ENCODE data around the gene SCUBE3. TPM values are rescaled to one million over a fixed set of nuclear protein-coding genes. Genes with fewer than 3 reads are reported as not detected.

SCUBE3 gene
- total and polyA plus RNA-seq, 2 of the 8 experiments (the other 6 are each of a cell fraction or from before 2014, with no cell fraction given): 0.80 to 1.0 TPM

DNA sequence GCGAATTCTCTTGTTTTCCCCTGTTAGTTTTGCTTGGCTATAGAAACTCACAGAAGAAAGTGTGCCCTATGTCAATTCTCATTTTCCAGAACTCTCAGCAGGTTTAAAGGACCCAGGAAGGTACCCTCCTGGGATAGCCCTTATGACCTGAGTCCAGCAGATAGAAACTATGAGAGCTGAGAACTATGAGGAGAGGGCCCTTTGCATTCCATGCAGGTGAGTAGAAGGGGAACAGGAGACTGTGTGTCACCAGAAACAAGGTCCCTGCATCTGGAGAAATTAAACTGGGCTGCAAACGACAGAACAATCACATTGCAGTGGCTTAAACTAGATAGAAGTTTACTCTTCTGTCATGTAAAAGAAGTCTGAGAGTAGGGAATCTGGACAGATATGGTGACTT, 35.7 kb upstream of the SCUBE3 start:
- H3K9ac ChIP-seq (replicated peaks in 1 of 4; ENCODE audit: extremely low read depth in 1 of 4, low read depth in 3 of 4, low read length in 3 of 4): no peak overlapping the region
- H3K9me3 ChIP-seq (ENCODE audit: insufficient read depth in 2 of 2, low read depth in 1 of 2, low read length in 1 of 2): no peaks in the 10 kb centered on the region
- peaks cover 0 to 13% (median 4%) of the 10 kb centered on the region in 4 experiments; a peak in 4 of 7 replicates for H3K27me3 ChIP-seq (replicated peaks in 1 of 4; ENCODE audit: control insufficient read depth in 3 of 4, extremely low read depth in 1 of 4, insufficient read depth in 3 of 4, low read length in 3 of 4)
- no peak overlapping the region for H3K18ac ChIP-seq (ENCODE audit: extremely low read depth, low read length)
- no peak overlapping the region for H4K8ac ChIP-seq (ENCODE audit: extremely low read depth, insufficient read depth, low read length)
- ChIA-PET CTCF (ENCODE audit: partially characterized antibody) (interaction anchor here (1.5 to 4.8 kb wide), 5 partner anchors 21 to 63 kb away, joined by 5 to 35 read pairs (median 13); no protein-coding TSS in a partner anchor), POLR2A (ENCODE audit: partially characterized antibody) (no interaction called here)
- H3K23ac ChIP-seq (ENCODE audit: insufficient read length): no peak overlapping the region
- H2BK5ac ChIP-seq (ENCODE audit: low read depth, low read length): no peak overlapping the region
- WGBS, 2 experiments (ENCODE audit: extremely low coverage in 1 of 2, insufficient coverage in 1 of 2, insufficient read length in 1 of 2, insufficient replicate concordance in 2 of 2, low coverage in 1 of 2, low lambda C conversion rate in 2 of 2, missing lambda C conversion rate in 1 of 2): 93% methylated on average over 2 of the region's 2 CpGs; no CpG with 5 or more reads in 1 of the 2 experiments
- no peak overlapping the region for H3K14ac ChIP-seq (ENCODE audit: insufficient read length)
- H2AK5ac ChIP-seq (ENCODE audit: low read depth, low read length): no peak overlapping the region
- H3K79me1 ChIP-seq (ENCODE audit: low read depth, low read length): no peaks in the 10 kb centered on the region
- H4K20me1 ChIP-seq (replicated peaks in 1 of 2; ENCODE audit: control insufficient read depth in 1 of 2, insufficient read depth in 2 of 2, low read length in 2 of 2): no peaks in the 10 kb centered on the region
- FAIRE-seq (no peak), DNase-seq (ENCODE audit: low read depth in 1 of 2, low spot score in 2 of 2) (no peak)
- no peaks in the 10 kb centered on the region; the same call in 1 of the 2 replicates for H3K23me2 ChIP-seq (ENCODE audit: low read depth, low read length)
- H2AFZ ChIP-seq (ENCODE audit: low read length): no peak overlapping the region
- H3K36me3 ChIP-seq (ENCODE audit: control insufficient read depth in 2 of 4, insufficient read depth in 4 of 4, low read length in 3 of 4): no peaks in the 10 kb centered on the region
- no peak overlapping the region for H3K56ac ChIP-seq (replicated peaks; ENCODE audit: insufficient read length, low read depth, low read length)
- H3K4me3 ChIP-seq (ENCODE audit: extremely low read depth in 1 of 4, insufficient read depth in 2 of 4, low read depth in 3 of 4, low read length in 4 of 4): no peak overlapping the region
- peaks cover 0 to 5% (median 4%) of the 10 kb centered on the region in 4 experiments; a peak in 6 of 7 replicates for H3K4me1 ChIP-seq (replicated peaks in 1 of 4; ENCODE audit: control insufficient read depth in 3 of 4, insufficient read depth in 4 of 4, low read length in 3 of 4)
- H3K79me2 ChIP-seq (ENCODE audit: control insufficient read depth in 1 of 2, insufficient read depth in 2 of 2, low read length in 2 of 2): no peaks in the 10 kb centered on the region
- no peak overlapping the region for H2BK120ac ChIP-seq (replicated peaks; ENCODE audit: low read depth, low read length)
- no peak overlapping the region; the same call in 1 of the 2 replicates for H2BK15ac ChIP-seq (ENCODE audit: low read length)
- no peak overlapping the region for H4K5ac ChIP-seq (ENCODE audit: insufficient read length, low read depth, low read length)
- no peak overlapping the region for H3K4me2 ChIP-seq (ENCODE audit: insufficient read depth in 1 of 2, low read depth in 2 of 2, low read length in 2 of 2)
- no peak overlapping the region for H3K27ac ChIP-seq (ENCODE audit: low read depth, low read length)
- H4K91ac ChIP-seq (replicated peaks; ENCODE audit: insufficient read length, low read length): no peak overlapping the region
- H3K4ac ChIP-seq (replicated peaks; ENCODE audit: insufficient read length, low read depth, low read length): no peak overlapping the region
- no peak overlapping the region for H2BK12ac ChIP-seq (ENCODE audit: low read depth, low read length)
- no peak overlapping the region for H2BK20ac ChIP-seq (ENCODE audit: low read length)
- TF ChIP-seq SUZ12 (IDR thresholded peaks at IDR 0.05; ENCODE audit: low read length) (no peak), POU5F1 (IDR thresholded peaks at IDR 0.05; ENCODE audit: low read depth, low read length) (no peak), BCL11A (IDR thresholded peaks at IDR 0.05; ENCODE audit: low read depth in 2 of 2, low read length in 2 of 2) (no peak), BRCA1 (IDR thresholded peaks at IDR 0.05; ENCODE audit: low read depth, low read length) (no peak), GTF2F1 (IDR thresholded peaks at IDR 0.05; ENCODE audit: borderline replicate concordance, low read depth, low read length) (no peak), SP2 (IDR thresholded peaks at IDR 0.05; ENCODE audit: low read length) (no peak), KDM5A (IDR thresholded peaks at IDR 0.05; ENCODE audit: low read length) (no peak), YY1 (IDR thresholded peaks at IDR 0.05; ENCODE audit: low read depth, low read length) (no peak), SIN3A (conservative IDR thresholded peaks at IDR 0.05 in 1 of 2, IDR thresholded peaks at IDR 0.05 in 1 of 2; ENCODE audit: low read depth in 1 of 2, low read length in 2 of 2) (no peak), TCF12 (IDR thresholded peaks at IDR 0.05; ENCODE audit: low read depth, low read length) (no peak), TAF1 (IDR thresholded peaks at IDR 0.05; ENCODE audit: low read depth, low read length) (no peak), KDM4A (IDR thresholded peaks at IDR 0.05; ENCODE audit: low read depth, low read length, severe bottlenecking) (no peak), ZNF274 (IDR thresholded peaks at IDR 0.05; ENCODE audit: borderline replicate concordance, extremely low read depth, low read length) (no peak), EP300 (IDR thresholded peaks at IDR 0.05; ENCODE audit: borderline replicate concordance in 1 of 2, low read depth in 2 of 2, low read length in 2 of 2) (no peak), CBX8 (IDR thresholded peaks at IDR 0.05; ENCODE audit: borderline replicate concordance, low read depth, low read length) (no peak)

Measured in H1 (cell line).